HEK293 (cell line): ENCODE measurements around the gene JPH3.
"Not testable (repeated sequence)": the region's sequence is repeated elsewhere in the genome, so short reads cannot be mapped to it uniquely, and the experiment has no call there.

Experiments
- CTCF ChIA-PET: fragments of 350-600 bp; formaldehyde crosslinking; extraction: SDS; loops from one replicate; lab custom pipeline; 2021; ENCODE audit warnings: antibody characterized with exemption; lab: Yijun Ruan, JAX
- POLR2A ChIA-PET: fragments of 300-600 bp; formaldehyde crosslinking; extraction: SDS; loops from one replicate; lab custom pipeline; 2020; ENCODE audit warnings: antibody characterized with exemption, inconsistent platforms; lab: Yijun Ruan, JAX
- H3K27ac ChIP-seq: fragments of 200-500 bp; sonication (Bioruptor generic); 2 replicates; pipeline ENCODE4 v1.5.1; 2014; ENCODE audit warnings: low read depth, low read length, control low read depth, inconsistent platforms; ENCODE audit errors: extremely low read depth
- H3K36me3 ChIP-seq, 2 experiments: fragments of 200-500 bp in 1 of 2; sonication (Bioruptor generic) in 1 of 2; 1 replicate in 1 of 2; 2 replicates in 1 of 2; pipeline ENCODE4 v1.5.1; 2014 to 2017; ENCODE audit warnings: inconsistent platforms in 2 of 2, low read length in 2 of 2; ENCODE audit not compliant: control insufficient read depth in 2 of 2, insufficient read depth in 1 of 2
- H3K4me1 ChIP-seq: fragments of 200-500 bp; sonication (Bioruptor generic); 2 replicates; pipeline ENCODE4 v1.5.1; 2014; ENCODE audit warnings: mild to moderate bottlenecking, low read length, inconsistent platforms; ENCODE audit not compliant: control insufficient read depth, insufficient read depth
- H3K4me3 ChIP-seq: 2 replicates; pipeline ENCODE4 v1.5.1; 2011; ENCODE audit warnings: low read depth, mild to moderate bottlenecking, control low read depth, low read length, moderate library complexity
- H3K9me3 ChIP-seq: fragments of 200-500 bp; sonication (Bioruptor generic); 2 replicates; pipeline ENCODE4 v1.5.1; 2014; ENCODE audit warnings: low read depth, low read length, inconsistent platforms; ENCODE audit not compliant: control insufficient read depth, insufficient read depth
- GLIS1 ChIP-seq: fragments of 450-650 bp; formaldehyde crosslinking; IDR thresholded peaks from 2 replicates; pipeline ENCODE4 v1.5.1; 2016; ENCODE audit warnings: missing biosample characterization, missing genetic modification characterization
- KLF16 ChIP-seq: fragments of 450-650 bp; formaldehyde crosslinking; IDR thresholded peaks from 2 replicates; pipeline ENCODE4 v1.5.1; 2017; ENCODE audit warnings: missing biosample characterization, missing genetic modification characterization
- OSR2 ChIP-seq: fragments of 450-650 bp; formaldehyde crosslinking; IDR thresholded peaks from 2 replicates; pipeline ENCODE4 v1.5.1; 2016; ENCODE audit warnings: missing biosample characterization, missing genetic modification characterization
- PRDM6 ChIP-seq: fragments of 450-650 bp; formaldehyde crosslinking; IDR thresholded peaks from 2 replicates; pipeline ENCODE4 v1.5.1; 2017; ENCODE audit warnings: missing biosample characterization, missing genetic modification characterization
- SETDB1 ChIP-seq: IDR thresholded peaks from one replicate; pipeline ENCODE4 v1.6.1; 2017; ENCODE audit warnings: mild to moderate bottlenecking, low read length, moderate library complexity, mixed read lengths; ENCODE audit not compliant: insufficient read length
- ZBTB17 ChIP-seq: fragments of 450-650 bp; formaldehyde crosslinking; IDR thresholded peaks from 2 replicates; pipeline ENCODE4 v1.5.1; 2016; ENCODE audit warnings: missing biosample characterization, missing genetic modification characterization
- ZEB2 ChIP-seq: fragments of 450-650 bp; formaldehyde crosslinking; IDR thresholded peaks from 2 replicates; pipeline ENCODE4 v1.5.1; 2016; ENCODE audit warnings: missing biosample characterization, missing genetic modification characterization
- ZFP37 ChIP-seq: fragments of 450-650 bp; formaldehyde crosslinking; IDR thresholded peaks from 2 replicates; pipeline ENCODE4 v1.5.1; 2016; ENCODE audit warnings: missing biosample characterization, missing genetic modification characterization
- ZNF169 ChIP-seq: fragments of 450-650 bp; formaldehyde crosslinking; IDR thresholded peaks from 2 replicates; pipeline ENCODE4 v1.5.1; 2016; ENCODE audit warnings: missing biosample characterization, missing genetic modification characterization
- ZNF350 ChIP-seq: fragments of 450-650 bp; formaldehyde crosslinking; IDR thresholded peaks from 2 replicates; pipeline ENCODE4 v1.5.0; 2017; ENCODE audit warnings: missing biosample characterization, mild to moderate bottlenecking, missing genetic modification characterization
- ZNF473 ChIP-seq: fragments of 450-650 bp; formaldehyde crosslinking; IDR thresholded peaks from 2 replicates; pipeline ENCODE4 v1.5.1; 2017; ENCODE audit warnings: missing biosample characterization, missing genetic modification characterization
- ZNF558 ChIP-seq: fragments of 450-650 bp; formaldehyde crosslinking; IDR thresholded peaks from 2 replicates; pipeline ENCODE4 v1.5.1; 2016; ENCODE audit warnings: missing biosample characterization, missing genetic modification characterization
- ZNF707 ChIP-seq: fragments of 450-650 bp; formaldehyde crosslinking; IDR thresholded peaks from 2 replicates; pipeline ENCODE4 v1.5.1; 2016; ENCODE audit warnings: missing biosample characterization, missing genetic modification characterization
- TF ChIP-seq, protein P1 (sequence below): fragments of 450-650 bp; formaldehyde crosslinking; IDR thresholded peaks from 2 replicates; pipeline ENCODE4 v1.5.1; 2016; ENCODE audit warnings: missing biosample characterization, missing genetic modification characterization, low read depth

Gene JPH3

GRCh38 chr16:87575027-87575804 lies 27.1 kb upstream of the JPH3 start (continued):
- TF ChIP-seq OSR2 (tag by site-specific recombination) (no peak), ZFP37 (tag by site-specific recombination) (no peak), KLF16 (tag by site-specific recombination) (no peak), ZNF558 (tag by site-specific recombination) (no peak), ZBTB17 (tag by site-specific recombination) (peak; percentile 30; the same call in 1 of the 2 replicates), SETDB1 (no peak), ZNF169 (tag by site-specific recombination) (no peak), ZNF707 (no peak), PRDM6 (no peak), ZNF350 (no peak), ZEB2 (tag by site-specific recombination) (no peak)
- TF ChIP-seq, protein P1, sequence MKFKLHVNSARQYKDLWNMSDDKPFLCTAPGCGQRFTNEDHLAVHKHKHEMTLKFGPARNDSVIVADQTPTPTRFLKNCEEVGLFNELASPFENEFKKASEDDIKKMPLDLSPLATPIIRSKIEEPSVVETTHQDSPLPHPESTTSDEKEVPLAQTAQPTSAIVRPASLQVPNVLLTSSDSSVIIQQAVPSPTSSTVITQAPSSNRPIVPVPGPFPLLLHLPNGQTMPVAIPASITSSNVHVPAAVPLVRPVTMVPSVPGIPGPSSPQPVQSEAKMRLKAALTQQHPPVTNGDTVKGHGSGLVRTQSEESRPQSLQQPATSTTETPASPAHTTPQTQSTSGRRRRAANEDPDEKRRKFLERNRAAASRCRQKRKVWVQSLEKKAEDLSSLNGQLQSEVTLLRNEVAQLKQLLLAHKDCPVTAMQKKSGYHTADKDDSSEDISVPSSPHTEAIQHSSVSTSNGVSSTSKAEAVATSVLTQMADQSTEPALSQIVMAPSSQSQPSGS (tag by site-specific recombination) = no peak
- TF ChIP-seq, all 188 proteins: peak for 11

GRCh38 chr16:87576171-87576570 lies 26.1 kb upstream of the JPH3 start:
- H3K4me1 ChIP-seq = no peaks in the 10 kb centered on the region
- POLR2A ChIA-PET = no interaction called here
- no peak overlapping the region for H3K4me3 ChIP-seq
- CTCF ChIA-PET = interaction anchor here (1.1 kb wide), 1 partner anchor 27 kb away, joined by 3 read pairs; no protein-coding TSS in a partner anchor
- H3K9me3 ChIP-seq = no peaks in the 10 kb centered on the region
- H3K27ac ChIP-seq = no peak overlapping the region
- TF ChIP-seq ZNF350 = no peak
- TF ChIP-seq, all 188 proteins: peak for 0
- H3K36me3 ChIP-seq = no peaks in the 10 kb centered on the region

GRCh38 chr16:87578142-87578930 lies 24.0 kb upstream of the JPH3 start:
- H3K4me1 ChIP-seq, POLR2A ChIA-PET, H3K27ac ChIP-seq, H3K9me3 ChIP-seq, H3K36me3 ChIP-seq, H3K4me3 ChIP-seq: not testable (repeated sequence)
- CTCF ChIA-PET = interaction anchor here (0.9 kb wide), 1 partner anchor 32 kb away, joined by 3 read pairs; no protein-coding TSS in a partner anchor

DNA sequence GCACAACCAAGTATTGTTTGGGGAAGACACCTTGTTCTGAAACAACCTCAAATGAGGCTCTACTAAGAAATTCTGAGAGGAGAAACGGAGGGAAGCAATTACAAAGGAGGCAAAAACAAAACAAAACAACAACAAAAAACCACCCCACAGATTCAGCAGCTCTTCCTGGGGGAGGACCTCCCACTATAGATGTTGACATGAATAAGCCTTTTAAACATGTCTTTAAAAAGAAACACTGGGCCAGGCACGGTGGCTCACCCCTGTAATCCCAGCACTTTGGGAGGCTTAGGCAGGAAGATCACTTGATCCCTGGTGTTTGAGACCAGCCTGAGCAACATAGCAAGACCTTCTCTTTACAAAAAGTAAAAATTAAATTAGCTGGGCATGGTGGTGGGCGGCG lies 22.6 kb upstream of the JPH3 start:
- no peaks in the 10 kb centered on the region for H3K36me3 ChIP-seq
- H3K4me3 ChIP-seq = no peak overlapping the region
- POLR2A ChIA-PET = no interaction called here
- CTCF ChIA-PET = interaction anchor here (0.6 to 0.7 kb wide), 2 partner anchors 8 to 22 kb away, joined by 3 read pairs; no protein-coding TSS in a partner anchor
- no peak overlapping the region for H3K27ac ChIP-seq
- 0 out of 2 replicates have a peak, but pooled peaks cover 3% of the 10 kb centered on the region for H3K4me1 ChIP-seq
- no peaks in the 10 kb centered on the region for H3K9me3 ChIP-seq
- TF ChIP-seq GLIS1 = peak; percentile 78
- TF ChIP-seq ZNF473 (tag by site-specific recombination) = no peak
